H9 (cell line): ENCODE data around the gene DPYD. TPM values are rescaled to one million over a fixed set of nuclear protein-coding genes. Genes with fewer than 3 reads are reported as not detected.

Source experiments
- DNase-seq: peaks from one replicate; pipeline ENCODE4 v3.0.0-alpha.2; 2017
- H2AFZ ChIP-seq: one replicate; pipeline ENCODE4 v1.6.1; 2013; ENCODE audit warnings: mild to moderate bottlenecking, low read length, control low read depth, moderate library complexity
- H2AK5ac ChIP-seq: 2 replicates; pipeline ENCODE4 v1.6.1; 2013; ENCODE audit warnings: low read length, control low read depth, mixed read lengths; ENCODE audit not compliant: insufficient read length
- H2BK120ac ChIP-seq: one replicate; pipeline ENCODE4 v1.6.1; 2013; ENCODE audit warnings: low read depth, mild to moderate bottlenecking, low read length, control low read depth, inconsistent platforms; ENCODE audit not compliant: poor library complexity, severe bottlenecking
- H2BK12ac ChIP-seq: 2 replicates; pipeline ENCODE4 v1.6.1; 2013; ENCODE audit warnings: low read length, control low read depth, mixed read lengths, low read depth; ENCODE audit not compliant: insufficient read length
- H2BK15ac ChIP-seq: 2 replicates; pipeline ENCODE4 v1.6.1; 2013; ENCODE audit warnings: low read depth, low read length, control low read depth
- H2BK20ac ChIP-seq: one replicate; pipeline ENCODE4 v1.6.1; 2013; ENCODE audit warnings: low read depth, mild to moderate bottlenecking, low read length, control low read depth, inconsistent platforms; ENCODE audit not compliant: poor library complexity, severe bottlenecking
- H2BK5ac ChIP-seq: 2 replicates; pipeline ENCODE4 v1.6.1; 2013; ENCODE audit warnings: low read length, control low read depth, mixed read lengths; ENCODE audit not compliant: insufficient read length
- H3K14ac ChIP-seq: 2 replicates; pipeline ENCODE4 v1.6.1; 2013; ENCODE audit warnings: low read length, control low read depth; ENCODE audit not compliant: insufficient read depth
- H3K18ac ChIP-seq: 2 replicates; pipeline ENCODE4 v1.6.1; 2013; ENCODE audit warnings: low read depth, mild to moderate bottlenecking, mixed read lengths, low read length, control low read depth; ENCODE audit not compliant: insufficient read length
- H3K23ac ChIP-seq: 2 replicates; pipeline ENCODE4 v1.6.1; 2013; ENCODE audit warnings: low read length, control low read depth, mixed read lengths, low read depth; ENCODE audit not compliant: insufficient read length
- H3K23me2 ChIP-seq: 2 replicates; pipeline ENCODE4 v1.6.1; 2013; ENCODE audit warnings: low read depth, mild to moderate bottlenecking, mixed read lengths, low read length, control low read depth; ENCODE audit not compliant: insufficient read length, poor library complexity, severe bottlenecking
- H3K27ac ChIP-seq: 2 replicates; pipeline ENCODE4 v1.5.1; 2013; ENCODE audit warnings: low read length, control low read depth, mixed read lengths, low read depth; ENCODE audit not compliant: insufficient read length
- H3K27me3 ChIP-seq: 2 replicates; pipeline ENCODE4 v1.6.1; 2013; ENCODE audit warnings: low read length, control low read depth, inconsistent platforms; ENCODE audit not compliant: insufficient read depth
- H3K4ac ChIP-seq: 2 replicates; pipeline ENCODE4 v1.6.1; 2013; ENCODE audit warnings: low read depth, mild to moderate bottlenecking, control low read depth, inconsistent platforms, low read length, moderate library complexity
- H3K4me1 ChIP-seq: 2 replicates; pipeline ENCODE4 v1.6.1; 2013; ENCODE audit warnings: low read length, control low read depth, inconsistent platforms; ENCODE audit not compliant: insufficient read depth
- H3K4me2 ChIP-seq: 2 replicates; pipeline ENCODE4 v1.6.1; 2013; ENCODE audit warnings: low read length, control low read depth, mixed read lengths; ENCODE audit not compliant: insufficient read length, insufficient read depth
- H3K56ac ChIP-seq: 2 replicates; pipeline ENCODE4 v1.6.1; 2013; ENCODE audit warnings: low read depth, mild to moderate bottlenecking, mixed read lengths, low read length, control low read depth; ENCODE audit not compliant: insufficient read length
- H3K79me1 ChIP-seq: 2 replicates; pipeline ENCODE4 v1.6.1; 2013; ENCODE audit warnings: low read depth, mild to moderate bottlenecking, moderate library complexity, low read length, control low read depth, inconsistent platforms; ENCODE audit not compliant: insufficient read depth, poor library complexity, severe bottlenecking
- H3K79me2 ChIP-seq: 2 replicates; pipeline ENCODE4 v1.6.1; 2013; ENCODE audit warnings: low read length, control low read depth, inconsistent platforms; ENCODE audit not compliant: insufficient read depth
- H3K9ac ChIP-seq: 2 replicates; pipeline ENCODE4 v1.6.1; 2013; ENCODE audit warnings: low read length, control low read depth, mixed read lengths; ENCODE audit not compliant: insufficient read length; ENCODE audit errors: extremely low read depth
- H3K9me3 ChIP-seq: one replicate; pipeline ENCODE4 v1.6.1; 2013; ENCODE audit warnings: low read depth, low read length, inconsistent platforms; ENCODE audit not compliant: control insufficient read depth
- H3T11ph ChIP-seq: one replicate; pipeline ENCODE4 v1.6.1; 2013; ENCODE audit warnings: mild to moderate bottlenecking, low read length, control low read depth, inconsistent platforms
- H4K20me1 ChIP-seq: one replicate; pipeline ENCODE4 v1.6.1; 2013; ENCODE audit not compliant: control insufficient read depth, insufficient read length, insufficient read depth
- H4K5ac ChIP-seq: 2 replicates; pipeline ENCODE4 v1.6.1; 2013; ENCODE audit warnings: low read depth, mild to moderate bottlenecking, mixed read lengths, low read length, control low read depth; ENCODE audit not compliant: insufficient read length
- H4K8ac ChIP-seq: replicated peaks from 2 replicates; pipeline ENCODE4 v1.6.1; 2013; ENCODE audit warnings: low read length, control low read depth, mixed read lengths, low read depth; ENCODE audit not compliant: insufficient read length
- H4K91ac ChIP-seq: 2 replicates; pipeline ENCODE4 v1.6.1; 2013; ENCODE audit warnings: low read depth, mild to moderate bottlenecking, moderate library complexity, mixed read lengths, low read length, control low read depth; ENCODE audit not compliant: insufficient read length
- H3K27ac Mint-ChIP-seq, 3 experiments: 2 replicates in 2 of 3; 3 replicates in 1 of 3; pipeline ENCODE4 v1.8.0; 2020 to 2021; ENCODE audit warnings: mixed read lengths in 3 of 3, mild to moderate bottlenecking in 1 of 3, moderate library complexity in 1 of 3
- H3K27me3 Mint-ChIP-seq: 2 replicates; pipeline ENCODE4 v1.8.0; 2021; ENCODE audit warnings: low read depth, mild to moderate bottlenecking, moderate library complexity, mixed read lengths
- H3K36me3 Mint-ChIP-seq, 3 experiments: 2 replicates in 2 of 3; 3 replicates in 1 of 3; pipeline ENCODE4 v1.8.0; 2020 to 2021; ENCODE audit warnings: low read depth in 3 of 3, mixed read lengths in 3 of 3; ENCODE audit not compliant: insufficient read depth in 1 of 3
- H3K4me1 Mint-ChIP-seq, 2 experiments: 2 replicates each; pipeline ENCODE4 v1.8.0; 2020; ENCODE audit warnings: mixed read lengths in 2 of 2
- H3K4me3 Mint-ChIP-seq, 2 experiments: 2 replicates in 1 of 2; 3 replicates in 1 of 2; pipeline ENCODE4 v1.8.0; 2020 to 2021; ENCODE audit warnings: mild to moderate bottlenecking in 2 of 2, mixed read lengths in 2 of 2, moderate library complexity in 1 of 2
- H3K9me3 Mint-ChIP-seq, 2 experiments: 2 replicates in 1 of 2; 3 replicates in 1 of 2; pipeline ENCODE4 v1.8.0; 2020; ENCODE audit warnings: mild to moderate bottlenecking in 2 of 2, mixed read lengths in 2 of 2, moderate library complexity in 1 of 2
- WGBS: extraction: QIAGEN DNeasy Blood & Tissue Kit; methylation state at CpG from one replicate; pipeline ENCODE4 v1.1.7; 2013; ENCODE audit warnings: missing lambda C conversion rate, low lambda C conversion rate, mixed read lengths; ENCODE audit not compliant: insufficient read length; ENCODE audit errors: extremely low coverage; 5-methylcytosine and 5-hydroxymethylcytosine counted together
- total RNA-seq: library from RNA; stranded (reverse); gene quantifications from 2 replicates; pipeline ENCODE4 v1.2.1, GENCODE V29; 2021
- TF ChIP-seq, protein P1 (sequence below): fragments of 200-600 bp; sonication (generic); conservative IDR thresholded peaks from 3 replicates; pipeline ENCODE4 v1.8.0; 2021; ENCODE audit warnings: antibody characterized with exemption, mild to moderate bottlenecking

DPYD gene
- total RNA-seq, 1 experiment from 2014 or later: 0.37 TPM

DNA sequence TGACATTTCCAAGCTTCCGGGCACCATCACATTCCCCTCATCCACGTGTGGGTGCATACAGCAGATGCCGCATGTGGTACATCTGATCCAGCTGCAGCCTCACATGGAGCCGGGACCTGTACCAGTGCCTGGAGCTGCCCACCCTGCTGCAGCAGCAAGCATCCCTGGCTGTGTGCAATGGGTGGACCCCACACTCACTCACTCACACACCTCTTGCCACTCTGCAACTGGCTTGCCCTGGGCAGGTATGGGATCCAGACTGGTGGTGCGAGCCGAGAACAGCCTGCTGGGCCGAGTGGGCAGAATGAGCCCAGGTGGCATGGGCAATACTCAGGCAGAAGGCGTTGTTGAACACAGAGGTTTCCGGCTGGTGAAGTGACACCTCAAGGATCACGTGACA lies 75.0 kb downstream of the DPYD start:
- no peak overlapping the region for H3K4ac ChIP-seq
- no peaks in the 10 kb centered on the region for H3K27me3 Mint-ChIP-seq
- H2AFZ ChIP-seq: no peak overlapping the region
- no peak for DNase-seq
- H3K23me2 ChIP-seq: no peaks in the 10 kb centered on the region
- H3K79me2 ChIP-seq: no peaks in the 10 kb centered on the region
- H3K23ac ChIP-seq: no peak overlapping the region
- H4K5ac ChIP-seq: no peak overlapping the region
- H3K4me3 Mint-ChIP-seq: no peak overlapping the region
- no peak overlapping the region for H3K9ac ChIP-seq
- no peak overlapping the region for H3K27ac ChIP-seq
- H3K4me2 ChIP-seq: no peak overlapping the region
- H3K4me1 Mint-ChIP-seq: no peaks in the 10 kb centered on the region
- no peak overlapping the region for H4K8ac ChIP-seq
- no peak overlapping the region for H2BK120ac ChIP-seq
- no peak overlapping the region for H3K27ac Mint-ChIP-seq
- TF ChIP-seq, protein P1, sequence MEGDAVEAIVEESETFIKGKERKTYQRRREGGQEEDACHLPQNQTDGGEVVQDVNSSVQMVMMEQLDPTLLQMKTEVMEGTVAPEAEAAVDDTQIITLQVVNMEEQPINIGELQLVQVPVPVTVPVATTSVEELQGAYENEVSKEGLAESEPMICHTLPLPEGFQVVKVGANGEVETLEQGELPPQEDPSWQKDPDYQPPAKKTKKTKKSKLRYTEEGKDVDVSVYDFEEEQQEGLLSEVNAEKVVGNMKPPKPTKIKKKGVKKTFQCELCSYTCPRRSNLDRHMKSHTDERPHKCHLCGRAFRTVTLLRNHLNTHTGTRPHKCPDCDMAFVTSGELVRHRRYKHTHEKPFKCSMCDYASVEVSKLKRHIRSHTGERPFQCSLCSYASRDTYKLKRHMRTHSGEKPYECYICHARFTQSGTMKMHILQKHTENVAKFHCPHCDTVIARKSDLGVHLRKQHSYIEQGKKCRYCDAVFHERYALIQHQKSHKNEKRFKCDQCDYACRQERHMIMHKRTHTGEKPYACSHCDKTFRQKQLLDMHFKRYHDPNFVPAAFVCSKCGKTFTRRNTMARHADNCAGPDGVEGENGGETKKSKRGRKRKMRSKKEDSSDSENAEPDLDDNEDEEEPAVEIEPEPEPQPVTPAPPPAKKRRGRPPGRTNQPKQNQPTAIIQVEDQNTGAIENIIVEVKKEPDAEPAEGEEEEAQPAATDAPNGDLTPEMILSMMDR: no peak
- no peak overlapping the region for H2BK5ac ChIP-seq
- H3K4me1 ChIP-seq: no peaks in the 10 kb centered on the region
- peaks cover 5 to 7% of the 10 kb centered on the region in 2 experiments; a peak in 4 of 5 replicates for H3K9me3 Mint-ChIP-seq
- no peaks in the 10 kb centered on the region for H4K20me1 ChIP-seq
- H2BK12ac ChIP-seq: no peak overlapping the region
- no peak overlapping the region for H2BK15ac ChIP-seq
- no peak overlapping the region for H4K91ac ChIP-seq
- H3K36me3 Mint-ChIP-seq: peaks cover 0 to 6% (median 5%) of the 10 kb centered on the region in 3 experiments; a peak in 3 of 7 replicates
- H3K14ac ChIP-seq: no peak overlapping the region
- H3K9me3 ChIP-seq: peaks cover 6% of the 10 kb centered on the region
- no peak overlapping the region for H2BK20ac ChIP-seq
- H2AK5ac ChIP-seq: no peak overlapping the region
- no peaks in the 10 kb centered on the region for H3K79me1 ChIP-seq
- no peaks in the 10 kb centered on the region for H3K27me3 ChIP-seq
- WGBS: no CpG with 5 or more reads among the region's 10 CpGs
- H3K56ac ChIP-seq: no peak overlapping the region
- H3K18ac ChIP-seq: no peak overlapping the region
- H3T11ph ChIP-seq: no peak overlapping the region
